Measurements from ENCODE around the gene KLF13. TPM values are rescaled to one million over a fixed set of nuclear protein-coding genes. Genes with fewer than 3 reads are reported as not detected.

Gene KLF13
- total and polyA plus RNA-seq, 11 donors, result 22.4 to 74.0 (median 56.4) TPM

- no peak overlapping the region for H3K27ac ChIP-seq
- intact Hi-C loops (cut with DNase I), result no loop called here
- ATAC-seq (no peak), DNase-seq (peak in 2 of 5 donors; percentile 14 to 23)
- H3K4me1 ChIP-seq, result peaks cover 0 to 49% (median 32%) of the 10 kb centered on the region in 12 donors
- H3K4me3 ChIP-seq, result no peak overlapping the region
- 85 to 95% (median 93%) methylated on average over 10 to 11 of the region's 11 CpGs for WGBS, 4 donors
- H3K9me3 ChIP-seq, result no peaks in the 10 kb centered on the region
- no peaks in the 10 kb centered on the region for H3K36me3 ChIP-seq
- TF ChIP-seq POLR2A (IDR thresholded peaks at IDR 0.05) (no peak), CTCF (IDR thresholded peaks at IDR 0.05) (no peak)
- H3K27me3 ChIP-seq, result no peaks in the 10 kb centered on the region
Measured at GRCh38 chr15:31298707-31299172, 27.9 kb upstream of the KLF13 start.

DNA sequence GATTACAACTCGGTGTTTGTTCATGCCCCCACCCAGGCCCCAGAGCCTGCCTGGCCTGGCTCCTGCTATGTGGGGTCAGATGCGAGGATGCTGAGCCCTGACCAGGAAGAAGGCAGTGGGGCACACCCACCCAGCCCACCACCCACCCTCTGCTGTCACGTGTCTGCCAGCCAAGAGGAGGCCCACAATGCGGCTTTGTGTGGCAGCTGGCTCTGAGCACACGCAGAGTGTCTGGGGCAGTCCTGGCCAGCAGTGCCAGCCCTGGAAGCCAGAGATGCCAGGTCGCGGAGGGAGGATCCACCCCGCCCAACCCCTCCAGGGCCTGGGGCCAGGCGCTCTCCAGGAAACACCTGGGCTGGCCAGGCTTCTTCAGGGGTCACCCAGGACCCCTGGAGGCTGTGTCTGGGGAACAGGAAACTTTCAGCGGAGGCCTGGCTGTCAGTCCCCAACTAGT, 26.4 kb upstream of the KLF13 start:
- Histone ChIP-seq H3K27me3 (no peaks in the 10 kb centered on the region), H3K4me1 (peaks cover 0 to 62% (median 39%) of the 10 kb centered on the region in 12 donors), H3K27ac (peak overlapping the region in 2 of 12 donors; percentile 13 to 23), H3K9me3 (no peaks in the 10 kb centered on the region), H3K36me3 (no peaks in the 10 kb centered on the region), H3K4me3 (no peak overlapping the region)
- peak in 2 of 5 donors; percentile 21 to 51 for DNase-seq
- peak in 2 of 4 donors; percentile 47 to 64 for ATAC-seq
- TF ChIP-seq POLR2A (IDR thresholded peaks at IDR 0.05) (no peak), CTCF (IDR thresholded peaks at IDR 0.05) (no peak)
- WGBS, 4 donors, result 42 to 68% (median 53%) methylated on average over 7 to 10 of the region's 10 CpGs
- intact Hi-C loops (cut with DNase I), result loop anchor here in 3 of 10 donors (5.0 kb wide), 4 partner anchors 33 to 83 kb away; no protein-coding TSS in a partner anchor

GRCh38 chr15:31300981-31301672, 25.5 kb upstream of the KLF13 start:
- peaks cover 0 to 69% (median 48%) of the 10 kb centered on the region in 12 donors for H3K4me1 ChIP-seq
- H3K27ac ChIP-seq, result peak overlapping the region in 1 of 12 donors; percentile 13
- peak in 2 of 5 donors; percentile 18 to 59 for DNase-seq
- TF ChIP-seq POLR2A (IDR thresholded peaks at IDR 0.05) (no peak), CTCF (IDR thresholded peaks at IDR 0.05) (no peak)
- no peaks in the 10 kb centered on the region for H3K27me3 ChIP-seq
- H3K9me3 ChIP-seq, result no peaks in the 10 kb centered on the region
- 54 to 71% (median 64%) methylated on average over 13 to 16 of the region's 16 CpGs for WGBS, 4 donors
- intact Hi-C loops (cut with DNase I), result loop anchor here in 3 of 10 donors (5.0 kb wide), 4 partner anchors 34 to 84 kb away; no protein-coding TSS in a partner anchor
- ATAC-seq, result peak in 2 of 4 donors; percentile 4 to 35
- no peak overlapping the region for H3K4me3 ChIP-seq
- H3K36me3 ChIP-seq, result no peaks in the 10 kb centered on the region

- peak overlapping the region in 1 of 12 donors; percentile 26 for H3K27ac ChIP-seq
- no peaks in the 10 kb centered on the region for H3K27me3 ChIP-seq
- intact Hi-C loops (cut with DNase I), result loop anchor here in 3 of 10 donors (5.0 kb wide), 4 partner anchors 34 to 84 kb away; no protein-coding TSS in a partner anchor
- H3K36me3 ChIP-seq, result no peaks in the 10 kb centered on the region
- H3K4me3 ChIP-seq, result no peak overlapping the region
- no peak for ATAC-seq
- peaks cover 0 to 69% (median 52%) of the 10 kb centered on the region in 12 donors for H3K4me1 ChIP-seq
- no peak for TF ChIP-seq CTCF (IDR thresholded peaks at IDR 0.05)
- no peak for TF ChIP-seq POLR2A (IDR thresholded peaks at IDR 0.05)
- H3K9me3 ChIP-seq, result no peaks in the 10 kb centered on the region
- no peak for DNase-seq
- 41 to 64% (median 51%) methylated on average over 4 of the region's 4 CpGs for WGBS, 4 donors
Measured at GRCh38 chr15:31301673-31301990, 25.0 kb upstream of the KLF13 start.
